CD4-positive, alpha-beta T cell treated with Interleukin-12 subunit alpha and Interleukin-12 subunit beta, for 1 hour (primary cell): Measurements from ENCODE around the gene OSCAR.

Experiments used
- DNase-seq: peaks from one replicate; pipeline ENCODE4 v3.0.0-alpha.2; 2020

OSCAR gene

GRCh38 chr19:54081032-54081431 is 19.6 kb downstream of the OSCAR start, which contains the start of gene TARM1:
TSS of gene TARM1 (minus strand) at chr19:54081365. CDS start at chr19:54081340, 25 bp downstream.
- DNase-seq = no peak

GRCh38 chr19:54077334-54077733 is 23.3 kb downstream of the OSCAR start:
- DNase-seq = no peak

GRCh38 chr19:54074851-54075250 is 25.8 kb downstream of the OSCAR start:
- no peak for DNase-seq

- DNase-seq = no peak
These were observed 26.8 kb downstream of the OSCAR start for GRCh38 chr19:54073829-54074228.

- no peak for DNase-seq
These were observed 31.1 kb downstream of the OSCAR start for GRCh38 chr19:54069470-54069869.

- no peak for DNase-seq
These were observed 37.1 kb downstream of the OSCAR start, which contains the start of gene VSTM1 for GRCh38 chr19:54063350-54064116. TSS of gene VSTM1 (minus strand) at chr19:54063897. CDS start at chr19:54063777, 120 bp downstream.

GRCh38 chr19:54062643-54063042 is 38.0 kb downstream of the OSCAR start:
- no peak for DNase-seq

- no peak for DNase-seq
These were observed 53.0 kb downstream of the OSCAR start for GRCh38 chr19:54047616-54048015.

GRCh38 chr19:54045771-54046170 is 54.8 kb downstream of the OSCAR start:
- DNase-seq = no peak
